NCI-H510A (cell line): ENCODE results near the gene SERTAD2.

Source experiments
- DNase-seq: peaks from one replicate; lab custom pipeline; 2025; lab: John Stamatoyannopoulos, UW

SERTAD2 gene

DNA sequence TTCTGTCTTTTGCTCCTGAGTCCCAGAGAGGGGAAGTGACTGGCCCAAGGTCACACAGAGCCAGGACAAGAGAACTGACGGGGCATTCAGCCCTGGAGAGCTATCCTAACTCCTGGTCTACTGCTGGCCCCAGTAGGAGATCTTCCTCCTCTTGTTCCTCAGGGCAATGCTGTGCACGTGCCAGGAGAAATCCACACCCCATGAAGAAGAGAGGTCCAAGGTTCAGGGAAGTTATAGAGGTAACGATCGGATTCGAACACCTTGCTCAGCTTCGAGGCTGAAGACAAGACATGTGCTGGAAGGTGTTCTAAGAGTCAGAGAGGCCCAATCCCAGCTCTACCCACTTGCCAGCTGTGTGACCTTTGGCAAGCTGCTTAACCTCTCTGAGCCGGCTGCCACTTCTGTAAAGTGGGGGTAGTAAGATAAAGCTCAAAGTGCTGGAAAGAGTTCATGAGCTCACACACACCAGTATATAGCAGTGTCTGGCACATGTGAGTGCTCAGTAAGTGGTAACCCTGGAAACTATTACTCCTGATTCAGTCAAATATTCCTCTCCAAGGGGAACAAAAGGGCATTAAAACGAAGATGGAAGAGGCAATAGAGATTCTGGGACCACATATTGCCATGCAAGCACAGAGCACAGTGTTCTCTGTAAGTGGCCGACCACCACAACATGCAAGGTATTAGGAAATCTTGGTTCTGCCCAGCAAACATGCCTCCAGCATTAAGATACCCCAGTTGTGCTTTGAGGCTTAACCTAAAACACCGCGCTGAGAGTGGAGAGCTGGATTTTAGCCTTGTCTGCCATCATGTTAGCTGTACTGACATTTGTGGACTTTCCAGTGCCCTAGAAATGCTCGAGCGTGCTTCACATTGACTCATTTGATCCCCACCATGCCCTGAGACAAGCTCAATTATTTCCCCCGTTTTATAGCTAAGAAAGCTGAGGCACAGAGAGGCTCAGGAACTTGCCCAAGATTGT is 25.6 kb downstream of the SERTAD2 start:
- no peak for DNase-seq

- peak; percentile 77 for DNase-seq
These were observed 26.6 kb downstream of the SERTAD2 start for GRCh38 chr2:64626963-64627760.

GRCh38 chr2:64626146-64626809 is 27.4 kb downstream of the SERTAD2 start:
- DNase-seq, result no peak

DNA sequence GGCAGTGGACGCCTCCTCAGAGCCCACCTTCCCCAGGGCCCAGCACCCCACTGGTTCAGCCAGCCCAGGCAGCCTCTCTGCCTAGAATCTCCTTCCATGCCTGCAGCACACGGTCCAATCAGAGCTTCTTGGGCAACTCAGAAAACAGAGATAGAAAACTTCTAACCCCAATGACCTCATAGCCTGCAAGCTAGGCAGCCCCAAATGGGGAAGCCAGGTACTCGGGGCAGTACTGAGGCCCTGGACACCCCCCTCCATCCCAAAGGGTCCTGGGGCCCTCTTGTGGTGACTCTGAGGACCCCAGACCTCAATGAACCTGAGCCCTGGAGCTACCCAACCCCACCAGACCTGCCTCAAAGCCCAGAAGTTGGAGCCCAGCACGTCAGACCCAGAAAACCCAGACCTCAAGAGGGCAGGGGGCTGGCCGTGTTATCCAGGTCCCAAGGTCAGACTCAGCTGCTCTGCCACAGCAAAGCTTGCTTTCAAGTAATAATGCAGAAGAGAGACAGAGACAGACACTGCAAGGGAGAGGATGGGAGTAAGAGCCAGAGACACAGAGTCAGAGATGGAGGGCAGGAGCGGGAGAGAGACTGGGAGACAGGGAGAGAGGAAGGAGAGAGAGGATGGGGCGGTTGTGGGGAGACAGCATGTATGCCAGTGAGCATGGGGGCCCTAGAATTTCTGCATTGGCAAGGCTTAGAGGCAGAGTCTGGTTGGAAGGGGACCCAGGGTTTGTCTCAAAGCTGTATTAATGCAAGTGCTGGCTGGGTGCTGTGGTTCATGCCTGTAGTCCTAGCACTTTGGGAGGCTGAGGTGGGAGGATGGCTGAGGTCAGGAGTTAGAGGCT is 28.2 kb downstream of the SERTAD2 start:
- no peak for DNase-seq

- no peak for DNase-seq
These were observed 28.9 kb downstream of the SERTAD2 start for GRCh38 chr2:64624862-64625261.

GRCh38 chr2:64624108-64624610 is 29.6 kb downstream of the SERTAD2 start:
- no peak for DNase-seq

GRCh38 chr2:64623242-64623850 is 30.4 kb downstream of the SERTAD2 start:
- no peak for DNase-seq

DNA sequence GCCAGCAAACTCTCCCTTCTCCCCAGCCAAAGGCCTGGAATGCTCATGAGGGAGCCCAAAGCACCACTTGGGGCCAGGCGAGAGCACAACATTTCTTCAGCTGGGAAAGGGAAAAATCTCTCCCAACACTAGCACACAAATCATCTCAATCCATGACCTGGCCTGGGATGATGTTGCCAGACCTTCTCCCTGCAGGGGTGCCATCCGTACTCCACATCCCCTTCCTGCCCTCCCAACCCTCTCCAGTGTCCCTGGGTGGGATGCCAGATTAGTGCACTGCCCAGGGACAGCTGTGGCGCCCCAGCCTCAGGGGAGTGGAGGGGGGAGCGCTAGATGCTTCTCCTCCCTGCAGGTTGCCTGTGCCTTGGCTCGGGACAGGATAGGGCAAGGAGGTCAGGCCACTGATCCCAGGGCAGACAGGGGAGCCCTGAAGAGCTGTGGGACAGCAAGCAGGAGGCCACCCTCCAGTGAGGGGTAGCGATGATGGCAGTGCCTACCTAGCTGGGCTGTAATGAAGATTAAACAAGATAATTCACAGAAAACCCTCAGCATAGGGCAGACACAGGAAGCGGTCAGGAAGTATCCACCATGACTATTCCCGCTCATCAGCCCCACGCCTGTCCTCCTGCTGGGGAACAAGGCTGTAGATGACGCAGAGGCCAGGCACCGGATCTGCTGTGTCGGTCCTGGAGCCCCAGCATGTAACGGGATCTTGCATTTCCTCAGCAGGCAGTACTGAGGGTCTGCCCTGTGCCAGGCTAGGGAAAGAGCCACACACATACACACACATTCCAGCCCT is 31.1 kb downstream of the SERTAD2 start:
- no peak for DNase-seq

- no peak for DNase-seq
These were observed 33.1 kb downstream of the SERTAD2 start for GRCh38 chr2:64620661-64621060.

GRCh38 chr2:64617631-64618151 is 36.0 kb downstream of the SERTAD2 start:
- no peak for DNase-seq

GRCh38 chr2:64615844-64616536 is 37.7 kb downstream of the SERTAD2 start:
- DNase-seq, result no peak

DNA sequence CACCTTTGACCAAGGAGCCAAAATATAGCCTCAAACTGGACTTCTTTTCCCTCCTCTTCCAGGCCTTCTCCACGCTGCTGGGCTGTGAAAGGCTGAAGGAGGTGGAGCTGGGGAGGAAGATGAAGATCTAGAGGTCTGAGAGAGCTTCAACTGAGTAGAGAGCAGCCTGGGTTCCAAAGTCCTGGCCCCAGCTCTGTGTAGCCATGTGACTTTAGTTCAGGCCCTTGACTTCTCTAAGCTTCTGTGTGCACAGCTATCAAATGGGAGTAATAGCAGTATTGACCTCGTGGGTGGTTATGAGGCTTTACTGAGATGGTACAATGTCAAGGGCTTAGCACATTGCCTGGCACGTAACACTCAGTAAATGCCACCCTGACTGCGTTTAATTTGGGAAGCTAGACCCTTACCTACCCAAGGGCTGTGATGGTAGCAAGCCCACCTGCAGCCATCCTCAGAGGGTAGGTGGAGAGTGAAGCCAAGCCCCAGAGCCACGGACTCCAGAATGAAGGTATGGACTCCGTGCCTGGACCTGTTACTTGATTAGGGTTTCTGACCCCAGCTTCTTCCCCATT is 38.4 kb downstream of the SERTAD2 start:
- DNase-seq, result no peak

DNA sequence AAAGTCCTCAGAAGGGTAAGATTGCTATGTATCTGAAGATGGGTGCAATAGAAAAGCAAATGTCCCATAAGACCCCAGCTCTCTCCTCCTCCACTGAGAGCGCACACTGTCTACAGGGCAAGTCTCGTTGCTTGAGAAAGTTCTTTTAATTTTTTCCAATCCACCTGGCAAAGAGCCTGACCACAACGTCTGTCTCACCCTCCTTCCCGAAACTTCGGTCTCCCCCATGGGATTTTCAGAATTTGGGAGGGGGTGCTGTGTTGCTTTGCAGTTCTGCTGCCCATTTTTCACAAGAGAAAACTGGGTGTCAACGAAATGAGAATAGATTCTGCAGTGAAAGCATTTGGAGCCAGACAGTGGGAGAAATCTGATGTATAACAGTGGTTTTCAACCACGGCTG is 40.4 kb downstream of the SERTAD2 start:
- no peak for DNase-seq

DNA sequence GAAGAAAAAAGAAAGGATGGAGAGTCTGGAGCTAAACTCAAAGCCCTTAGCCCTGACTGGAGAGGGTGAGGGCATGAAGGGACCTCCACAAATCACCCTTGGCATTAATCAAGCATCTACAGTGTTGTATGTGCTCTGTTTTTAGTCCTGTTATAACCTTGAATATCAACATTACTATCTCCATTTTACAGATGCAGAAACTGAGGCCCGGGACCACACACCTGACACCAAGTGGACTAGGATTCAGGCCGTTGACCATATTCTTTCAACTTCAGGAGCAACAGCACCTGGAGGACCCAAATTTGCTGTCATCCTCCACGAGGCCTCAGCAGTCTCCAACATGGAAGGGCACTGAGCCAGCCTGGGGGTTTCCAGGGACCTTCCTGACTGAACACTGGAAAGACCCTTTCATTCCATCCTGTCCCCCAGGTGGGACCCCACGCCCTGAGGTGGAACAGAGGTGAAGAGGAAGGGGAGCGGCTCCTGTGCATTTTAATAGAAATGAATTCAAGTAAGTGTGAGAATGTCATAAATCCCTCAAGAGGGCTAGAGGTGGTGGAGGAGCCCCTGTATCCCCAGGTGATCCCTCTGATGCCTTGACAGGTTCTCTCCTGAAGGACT is 41.0 kb downstream of the SERTAD2 start:
- DNase-seq, result no peak

- DNase-seq, result no peak
These were observed 43.3 kb downstream of the SERTAD2 start for GRCh38 chr2:64610316-64610855.

DNA sequence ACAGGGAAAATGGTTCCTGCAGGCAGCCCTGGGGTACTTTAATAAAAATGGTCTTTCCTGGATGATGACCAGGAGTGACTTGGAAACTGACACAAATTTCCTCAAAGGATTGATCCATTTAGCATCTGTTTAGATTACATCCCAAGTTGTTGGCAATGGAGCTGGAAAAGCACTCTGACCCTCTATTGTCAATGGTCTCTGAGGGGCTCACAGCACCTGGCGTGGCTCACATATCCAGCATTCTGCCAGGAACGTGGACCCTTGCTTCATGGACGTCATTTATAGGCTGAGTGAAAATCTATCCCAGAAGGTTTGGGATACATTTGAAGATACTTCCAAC is 43.8 kb downstream of the SERTAD2 start:
- DNase-seq, result no peak

DNA sequence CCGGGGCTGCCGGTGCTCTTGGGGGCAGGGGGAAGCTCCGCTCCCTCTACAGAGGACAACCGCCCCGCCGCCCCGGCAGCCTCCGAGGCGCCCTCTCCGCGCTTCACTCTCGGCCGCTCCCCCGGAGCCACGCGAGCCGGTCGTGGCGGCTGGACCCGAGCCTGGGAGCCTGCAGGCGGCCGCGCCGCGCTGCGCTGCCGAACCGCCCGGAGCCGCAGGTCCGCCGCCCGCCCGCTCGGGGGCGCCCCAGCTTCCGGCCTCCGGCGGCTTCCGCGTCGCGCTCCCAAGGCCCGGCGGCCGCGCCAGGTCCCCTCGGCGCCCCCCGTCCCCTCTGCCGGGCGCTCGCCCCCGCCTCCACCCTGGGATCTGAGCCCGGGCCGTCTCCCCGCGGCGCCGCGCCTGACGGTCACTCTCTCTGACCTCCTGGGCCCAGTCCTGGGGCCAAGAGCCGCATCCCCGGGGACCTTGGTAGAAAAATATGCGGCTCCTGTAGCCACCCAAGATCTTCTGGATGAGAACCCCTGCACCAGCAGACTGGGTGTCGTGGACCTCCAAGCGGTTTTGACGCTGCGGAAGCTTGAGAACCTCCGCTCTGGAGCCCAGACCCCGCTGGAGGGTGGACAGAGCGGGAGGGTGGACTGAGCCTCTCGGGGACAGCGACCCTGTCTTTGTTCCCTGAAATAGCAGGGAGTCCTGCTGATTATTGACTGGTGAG is 44.3 kb downstream of the SERTAD2 start:
- DNase-seq, result no peak

DNA sequence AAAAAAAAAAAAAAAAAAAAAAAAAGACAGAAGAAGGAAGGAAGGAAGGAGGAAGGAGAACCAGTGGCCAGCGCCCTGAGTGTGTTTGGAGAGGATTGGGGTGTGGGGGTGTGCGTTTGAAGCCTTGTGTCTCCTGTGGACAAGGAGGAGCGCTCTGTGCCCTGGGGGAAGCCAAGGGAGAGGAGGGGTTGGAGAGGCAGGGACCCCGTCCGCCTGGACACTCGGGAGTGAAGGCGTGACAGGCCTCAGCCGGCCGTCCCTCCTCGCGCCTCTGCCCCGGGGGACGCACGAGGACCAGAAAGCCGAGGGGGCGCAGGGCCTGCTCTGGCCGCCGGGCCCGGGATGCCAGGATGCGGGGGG is 44.9 kb downstream of the SERTAD2 start:
- DNase-seq, result no peak
